Brain pericyte (primary cell): ENCODE results near the gene ANKRD11.
A peak's percentile ranks its signal among the peaks of the same experiment; 100 is the strongest.
"Not testable (repeated sequence)": the region's sequence is repeated elsewhere in the genome, so short reads cannot be mapped to it uniquely, and the experiment has no call there.

Experiments
- DNase-seq: peaks from one replicate; pipeline ENCODE4 v3.0.0-alpha.2; 2012; ENCODE audit warnings: low read depth, low spot score

Gene ANKRD11

GRCh38 chr16:89386306-89387185, 103.8 kb downstream of the ANKRD11 start:
- no peak for DNase-seq

- no peak for DNase-seq
These were observed 104.6 kb downstream of the ANKRD11 start for GRCh38 chr16:89385712-89386111.

- no peak for DNase-seq
These were observed 106.1 kb downstream of the ANKRD11 start for GRCh38 chr16:89384282-89384681.

- no peak for DNase-seq
These were observed 107.0 kb downstream of the ANKRD11 start for GRCh38 chr16:89383095-89384003.

- DNase-seq: not testable (repeated sequence)
These were observed 107.8 kb downstream of the ANKRD11 start for GRCh38 chr16:89382555-89382954.

- no peak for DNase-seq
These were observed 108.6 kb downstream of the ANKRD11 start for GRCh38 chr16:89381788-89382187.

GRCh38 chr16:89380681-89381080, 109.7 kb downstream of the ANKRD11 start:
- no peak for DNase-seq

GRCh38 chr16:89378947-89379771, 111.2 kb downstream of the ANKRD11 start:
- DNase-seq: no peak

GRCh38 chr16:89377453-89377848, 112.9 kb downstream of the ANKRD11 start:
- DNase-seq: no peak

GRCh38 chr16:89376812-89377452, 113.4 kb downstream of the ANKRD11 start:
- DNase-seq: no peak

GRCh38 chr16:89375686-89376085, 114.7 kb downstream of the ANKRD11 start:
- DNase-seq: no peak

GRCh38 chr16:89375021-89375420, 115.3 kb downstream of the ANKRD11 start:
- peak; percentile 50 for DNase-seq

GRCh38 chr16:89374393-89374960, 115.9 kb downstream of the ANKRD11 start:
- peak; percentile 60 for DNase-seq

- DNase-seq: peak; percentile 96
These were observed 116.8 kb downstream of the ANKRD11 start for GRCh38 chr16:89373355-89374110.

GRCh38 chr16:89371968-89372634, 118.3 kb downstream of the ANKRD11 start:
- DNase-seq: no peak

- no peak for DNase-seq
These were observed 119.0 kb downstream of the ANKRD11 start for GRCh38 chr16:89371386-89371785.

GRCh38 chr16:89370601-89371000, 119.8 kb downstream of the ANKRD11 start:
- DNase-seq: no peak

GRCh38 chr16:89370081-89370511, 120.3 kb downstream of the ANKRD11 start:
- no peak for DNase-seq

GRCh38 chr16:89369266-89369895, 121.0 kb downstream of the ANKRD11 start:
- DNase-seq: no peak
